Measurements from ENCODE around the gene RBM23.

GRCh38 chr14:22887260-22887989, 31.5 kb downstream of the RBM23 start:
- no peak for TF ChIP-seq POLR2A (IDR thresholded peaks at IDR 0.05; ENCODE audit: extremely low read depth, insufficient read length)
- no peak for TF ChIP-seq CTCF (IDR thresholded peaks at IDR 0.05; ENCODE audit: low read depth, low read length)
- peak; percentile 77 for TF ChIP-seq MYC (IDR thresholded peaks at IDR 0.05; ENCODE audit: low read depth, low read length)
- TF ChIP-seq MAX (IDR thresholded peaks at IDR 0.05; ENCODE audit: low read depth, low read length), result peak; percentile 78
